GM12892 (cell line): ENCODE results near the gene UBA3.

Experiments used
- POLR2A ChIP-seq: IDR thresholded peaks from 2 replicates; pipeline ENCODE4 v1.6.1; 2011; ENCODE audit warnings: low read depth, low read length, control low read depth
- TAF1 ChIP-seq: IDR thresholded peaks from 2 replicates; pipeline ENCODE4 v1.6.1; 2011; ENCODE audit warnings: low read depth, mild to moderate bottlenecking, control low read depth, low read length, borderline replicate concordance

GRCh38 chr3:69122403-69122802 lies 42.2 kb upstream of the UBA3 start, which contains the start of gene LMOD3:
- TF ChIP-seq POLR2A (no peak), TAF1 (no peak)
